NCI-H146 treated with DMSO at 0.1 percent for 48 hours (cell line): ENCODE results near the gene ST8SIA6.
"Not testable (repeated sequence)": the region's sequence is repeated elsewhere in the genome, so short reads cannot be mapped to it uniquely, and the experiment has no call there.

Source experiments
- DNase-seq: peaks from one replicate; lab custom pipeline; 2025; ENCODE audit not compliant: unreplicated experiment; lab: John Stamatoyannopoulos, UW

Gene ST8SIA6, protein sequence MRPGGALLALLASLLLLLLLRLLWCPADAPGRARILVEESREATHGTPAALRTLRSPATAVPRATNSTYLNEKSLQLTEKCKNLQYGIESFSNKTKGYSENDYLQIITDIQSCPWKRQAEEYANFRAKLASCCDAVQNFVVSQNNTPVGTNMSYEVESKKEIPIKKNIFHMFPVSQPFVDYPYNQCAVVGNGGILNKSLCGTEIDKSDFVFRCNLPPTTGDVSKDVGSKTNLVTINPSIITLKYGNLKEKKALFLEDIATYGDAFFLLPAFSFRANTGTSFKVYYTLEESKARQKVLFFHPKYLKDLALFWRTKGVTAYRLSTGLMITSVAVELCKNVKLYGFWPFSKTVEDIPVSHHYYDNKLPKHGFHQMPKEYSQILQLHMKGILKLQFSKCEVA

DNA sequence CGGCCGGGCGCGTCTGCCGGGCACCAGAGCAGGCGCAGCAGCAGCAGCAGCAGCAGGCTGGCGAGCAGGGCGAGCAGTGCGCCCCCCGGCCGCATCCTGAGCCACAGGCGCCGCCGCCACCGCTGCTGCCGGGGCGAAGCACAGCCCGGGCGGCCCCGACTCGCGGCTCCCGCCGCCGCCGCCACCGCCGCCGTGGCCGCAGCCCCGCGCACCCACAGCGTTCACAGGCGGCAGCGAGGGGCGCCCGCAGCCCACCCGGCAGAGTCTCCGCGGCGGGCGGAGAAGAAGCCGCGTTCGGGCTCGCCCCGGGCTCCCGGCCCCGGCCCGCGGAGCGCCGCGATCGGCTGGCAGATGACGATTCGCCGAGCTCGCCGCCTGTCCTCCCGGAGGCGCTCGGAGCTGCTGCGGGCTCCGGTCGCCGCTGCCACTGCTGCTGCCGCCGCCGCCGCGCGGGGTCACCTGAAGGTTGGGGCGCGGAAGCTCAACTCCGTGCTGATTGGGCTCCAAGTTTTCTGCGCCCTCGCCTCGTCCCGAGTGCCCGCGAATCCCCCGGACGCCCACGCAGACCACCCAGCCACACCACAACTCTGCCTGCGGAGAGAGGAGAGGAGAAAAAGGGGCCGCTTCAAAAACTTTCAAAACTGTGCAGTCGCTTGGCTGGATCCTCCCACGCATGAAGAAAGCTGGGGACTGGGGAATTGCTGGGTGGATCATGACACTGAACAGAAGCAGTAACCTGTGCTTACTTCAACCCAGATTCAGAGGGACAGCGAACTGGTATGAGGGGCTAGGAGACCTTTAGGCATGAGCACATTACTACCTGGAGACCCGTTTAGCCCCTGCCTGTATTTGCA is at the start of gene ST8SIA6:
Gene ST8SIA6 (minus strand): TSS at position 435 of the 854 bp plus-strand sequence. CDS start 340 bp downstream, at position 95.
- DNase-seq, result no peak

DNA sequence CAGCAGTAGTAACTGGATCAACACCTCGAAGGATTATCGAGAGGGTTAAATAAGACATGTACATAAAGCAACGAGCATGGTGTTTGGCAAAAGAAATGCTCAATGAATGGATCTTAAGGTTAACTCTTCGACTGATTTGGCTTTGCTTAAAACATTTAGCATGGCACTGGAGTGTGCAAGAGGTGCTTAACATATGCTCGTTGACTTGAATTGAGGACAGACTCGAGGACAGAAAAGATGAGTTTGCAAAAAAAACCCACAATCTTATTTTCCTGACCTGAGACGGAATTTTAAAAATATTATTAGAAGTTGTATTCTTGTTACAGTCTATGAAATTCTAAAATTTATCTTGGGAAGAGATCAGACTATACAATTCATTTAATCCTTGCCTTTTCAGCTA is 49.4 kb upstream of the ST8SIA6 start:
- DNase-seq, result no peak

DNA sequence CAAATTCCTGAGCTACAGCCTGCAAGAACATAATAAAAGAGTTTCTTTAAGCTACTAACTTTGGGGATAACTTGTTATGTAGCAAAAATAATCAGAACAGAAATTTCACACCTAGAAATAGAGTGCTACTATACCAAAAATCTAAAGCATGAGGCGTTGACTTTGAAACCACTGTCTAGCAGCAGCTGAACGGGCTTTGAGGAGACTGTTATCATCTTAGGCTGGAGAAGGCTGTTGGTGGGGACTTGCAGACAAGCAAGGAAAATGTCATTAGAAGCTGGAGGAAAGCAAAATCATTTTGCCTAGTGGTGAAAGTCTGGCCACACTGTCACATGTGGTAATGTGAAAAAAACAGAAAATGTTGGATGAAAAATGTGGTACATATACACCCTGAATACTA is 48.4 kb upstream of the ST8SIA6 start:
- DNase-seq, result no peak

DNA sequence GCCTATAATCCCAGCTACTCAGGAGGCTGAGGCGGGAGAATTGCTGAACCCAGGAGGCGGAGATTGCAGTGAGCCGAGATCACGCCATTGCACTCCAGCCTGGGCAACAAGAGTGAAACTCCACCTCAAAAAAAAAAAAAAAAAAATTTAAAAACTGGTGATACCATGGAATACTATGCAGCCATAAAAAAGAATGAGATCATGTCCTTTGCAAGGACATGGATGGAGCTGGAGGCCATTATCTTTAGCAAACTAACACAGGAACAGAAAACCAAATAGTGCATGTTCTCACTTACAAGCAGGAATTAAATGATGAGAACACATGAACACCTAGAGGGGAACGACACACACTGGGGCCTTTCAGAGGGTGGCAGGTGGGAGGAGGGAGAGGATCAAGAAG is 44.6 kb upstream of the ST8SIA6 start:
- not testable (repeated sequence) for DNase-seq

DNA sequence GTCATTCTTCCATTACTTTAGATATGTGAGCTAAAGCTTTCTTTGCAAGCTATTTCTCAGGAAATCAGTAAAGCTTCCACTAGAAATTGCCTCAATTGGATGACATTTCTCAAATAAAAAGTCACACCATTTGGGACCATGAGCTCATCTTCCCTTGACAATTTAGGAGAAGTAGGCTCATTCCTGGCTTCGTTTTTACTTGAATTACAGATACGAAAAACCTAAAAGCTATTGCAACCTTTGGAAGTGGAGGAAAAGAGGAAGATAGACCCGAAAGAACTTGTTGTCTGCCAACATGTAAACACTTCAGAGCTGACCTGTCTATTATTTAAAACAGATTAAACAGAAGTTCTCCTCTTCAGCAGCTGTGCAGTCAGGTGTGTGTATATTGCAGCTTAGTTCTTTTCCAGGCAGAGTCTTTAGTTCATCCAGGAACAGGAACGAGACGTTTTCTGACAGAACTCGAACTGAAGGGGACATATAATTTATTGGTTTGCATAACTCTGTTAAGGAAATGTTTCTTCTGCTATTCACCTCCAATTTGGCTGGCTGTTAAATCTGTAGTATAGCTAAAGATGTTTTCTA is 43.1 kb upstream of the ST8SIA6 start:
- no peak for DNase-seq

DNA sequence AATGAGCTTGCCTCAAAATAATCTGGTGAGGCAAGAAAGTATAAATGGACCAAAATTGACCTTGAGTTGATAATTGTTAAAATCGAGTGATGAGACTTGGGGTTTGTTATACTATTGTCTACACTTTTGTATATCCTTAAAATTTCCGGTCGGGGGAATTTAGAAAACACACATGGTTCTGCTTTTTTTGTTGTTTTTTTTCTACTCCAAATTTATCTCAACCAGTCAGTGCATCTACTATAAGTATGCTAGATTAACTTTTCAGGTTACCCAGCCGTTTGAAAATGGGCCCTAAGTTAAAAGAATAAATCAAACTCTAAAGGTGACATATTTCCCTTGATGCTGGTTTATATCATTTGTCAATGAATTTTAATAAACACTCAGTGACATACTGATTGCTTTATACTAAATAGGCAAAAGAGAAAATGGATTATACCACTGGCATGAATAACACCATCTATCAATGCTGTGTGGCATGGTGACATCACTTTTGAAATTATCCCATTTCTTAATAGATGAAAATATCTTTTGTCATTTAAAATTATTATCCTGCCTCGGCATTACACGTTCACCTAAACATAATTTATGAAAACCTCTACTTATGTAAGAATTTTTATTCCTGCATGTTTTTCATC is 40.3 kb upstream of the ST8SIA6 start:
- DNase-seq, result no peak

DNA sequence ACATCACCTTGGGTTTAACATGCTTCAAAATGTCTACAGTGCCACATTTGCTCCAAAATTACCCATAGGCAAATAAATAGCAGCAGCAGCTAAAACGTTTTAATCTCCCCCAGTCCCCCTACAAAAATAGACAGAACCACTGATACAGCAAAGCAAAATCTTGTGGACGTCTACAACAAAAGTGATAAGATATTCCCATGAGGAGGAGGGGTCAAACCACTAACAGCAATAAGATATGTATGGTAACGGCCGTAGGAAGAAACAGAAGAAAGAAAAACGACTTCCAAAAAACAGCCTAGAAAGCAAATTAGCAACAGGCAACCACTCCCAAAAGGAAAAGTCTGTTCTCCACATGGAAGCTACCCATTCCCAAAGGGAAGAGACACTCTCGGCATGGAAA is 34.5 kb upstream of the ST8SIA6 start:
- DNase-seq, result no peak

DNA sequence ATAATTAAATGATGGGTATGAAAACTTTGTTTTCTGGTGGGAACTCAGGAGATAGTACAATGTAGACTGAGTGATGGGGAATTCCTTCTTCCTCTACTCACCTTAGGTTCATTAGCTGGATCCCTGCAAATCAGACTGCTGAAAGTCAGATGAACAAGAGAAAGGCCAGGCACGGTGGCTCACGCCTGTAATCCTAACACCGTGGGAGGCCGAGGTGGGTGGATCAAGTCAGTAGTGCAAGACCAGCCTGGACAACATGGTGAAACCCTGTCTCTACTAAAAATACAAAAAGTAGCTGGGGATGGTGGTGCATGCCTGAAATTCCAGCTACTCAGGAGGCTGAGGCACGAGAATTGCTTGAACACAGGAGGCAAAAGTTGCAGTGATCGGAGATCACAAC is 28.7 kb upstream of the ST8SIA6 start:
- DNase-seq, result no peak

DNA sequence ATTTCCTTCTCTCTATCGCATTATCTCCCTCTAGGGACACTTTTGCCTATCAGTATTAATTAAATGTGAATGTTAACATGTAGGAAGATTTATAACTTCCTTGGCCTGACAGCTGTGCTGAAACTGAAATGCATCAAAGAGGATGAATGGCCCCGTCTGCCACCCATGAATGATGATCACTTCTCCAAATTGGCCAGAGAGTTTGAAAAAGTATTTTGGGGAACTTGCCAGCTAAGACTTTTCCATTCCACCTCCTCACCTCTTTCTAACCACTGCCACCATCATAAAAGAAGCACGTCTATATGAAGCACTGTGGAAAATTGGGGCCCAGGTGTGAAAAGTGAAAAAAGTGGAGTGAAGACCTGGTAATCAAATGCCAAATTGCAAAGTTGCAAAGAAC is 25.4 kb upstream of the ST8SIA6 start:
- DNase-seq, result no peak

DNA sequence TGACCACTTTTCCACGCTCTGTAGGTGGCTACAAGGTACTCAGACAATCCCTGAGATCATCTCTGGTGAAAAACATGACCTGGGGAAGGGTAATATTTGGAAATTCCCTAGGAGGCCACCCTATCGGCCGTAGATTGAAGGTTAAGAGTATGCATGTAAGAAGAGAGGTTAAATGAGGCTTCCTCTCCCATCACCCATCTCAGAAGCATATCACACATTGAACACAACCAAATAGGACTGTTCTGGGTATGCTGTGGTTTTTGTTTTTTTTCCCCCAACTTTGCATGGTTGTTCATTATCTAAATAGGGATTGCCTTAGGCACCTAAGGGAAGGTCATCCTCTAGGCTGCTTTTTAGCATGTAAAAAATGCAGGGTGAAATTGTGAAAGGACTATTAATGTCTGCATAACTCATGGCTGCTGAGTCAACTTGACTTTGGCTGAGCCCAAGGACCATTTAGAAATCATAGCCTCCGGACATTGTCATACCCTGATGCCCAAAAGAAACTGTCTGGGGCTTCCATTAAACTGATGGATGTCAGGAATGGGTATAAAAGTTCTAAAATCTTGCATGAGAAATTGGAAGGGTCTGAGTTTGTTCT is 24.7 kb upstream of the ST8SIA6 start:
- no peak for DNase-seq

DNA sequence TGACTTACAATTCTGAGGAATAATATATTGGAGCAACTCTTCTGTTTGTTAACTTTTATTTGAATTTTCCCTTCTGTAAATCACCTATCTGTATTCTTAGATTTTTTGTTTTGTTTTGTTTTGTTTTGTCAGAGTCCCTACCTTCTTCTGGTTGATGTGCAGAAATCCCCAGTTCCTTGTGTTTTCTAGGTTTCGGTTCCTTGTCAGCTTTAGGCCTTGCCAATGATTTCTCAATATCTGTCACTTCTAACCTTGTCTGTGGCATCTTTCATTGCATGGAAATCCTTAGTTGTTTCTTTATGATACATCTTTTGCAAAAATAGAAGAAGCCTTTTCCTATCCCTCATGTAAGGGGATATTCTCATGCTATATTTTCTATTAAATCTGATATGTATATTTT is 21.7 kb upstream of the ST8SIA6 start:
- no peak for DNase-seq

DNA sequence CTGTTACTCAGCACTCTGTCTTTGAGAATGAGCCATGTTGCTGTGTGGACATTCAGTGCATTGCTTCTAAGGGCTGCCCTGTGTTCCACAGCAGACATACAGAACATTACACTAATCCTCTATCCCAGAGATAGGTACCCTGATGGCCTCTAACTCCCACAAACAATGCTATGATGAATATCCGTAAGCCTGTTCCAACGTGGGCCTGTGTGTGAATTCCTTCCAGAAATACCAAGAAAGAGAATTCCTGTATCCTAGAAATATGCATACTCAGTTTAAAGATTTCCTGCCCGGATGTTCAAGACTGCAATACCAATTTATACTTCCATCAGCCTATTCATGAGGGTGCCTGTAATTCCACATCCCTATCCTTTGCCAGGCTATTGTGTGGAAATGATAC is 21.3 kb upstream of the ST8SIA6 start:
- DNase-seq, result no peak

DNA sequence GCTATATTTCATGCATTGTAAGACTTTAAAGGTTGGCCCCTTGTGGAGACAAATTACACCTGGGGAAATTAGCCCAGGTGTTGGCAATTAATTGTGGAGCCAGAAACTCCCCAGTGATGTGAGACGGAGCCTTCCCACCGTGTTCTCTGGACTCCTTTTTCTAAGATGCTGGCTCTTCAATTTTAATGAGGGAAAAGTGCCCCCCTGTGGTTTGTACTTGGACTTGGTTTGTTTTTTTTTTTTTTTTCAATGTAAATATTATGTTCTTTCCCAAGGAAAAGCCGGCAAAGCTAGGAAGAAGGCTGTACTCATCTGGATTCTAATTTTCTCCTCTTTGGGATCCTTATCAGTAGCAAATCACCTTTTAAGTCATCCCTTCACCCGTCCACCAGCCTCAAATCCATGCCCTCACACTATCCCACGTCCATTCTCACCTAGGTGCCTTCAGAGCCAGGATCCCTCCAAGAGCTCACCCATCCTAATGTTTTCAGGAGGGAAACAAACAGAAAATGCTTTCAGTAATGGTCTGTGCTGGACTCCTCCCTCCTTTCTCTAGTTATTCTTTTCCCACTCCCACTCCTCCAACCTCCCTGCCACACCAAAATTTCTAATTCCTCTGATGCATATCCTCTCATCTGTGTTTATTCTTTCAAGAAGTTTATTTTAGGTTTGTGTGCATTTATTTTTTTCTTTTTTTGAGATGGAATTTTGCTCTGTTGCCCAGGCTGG is 20.4 kb upstream of the ST8SIA6 start:
- peak; percentile 66 for DNase-seq

DNA sequence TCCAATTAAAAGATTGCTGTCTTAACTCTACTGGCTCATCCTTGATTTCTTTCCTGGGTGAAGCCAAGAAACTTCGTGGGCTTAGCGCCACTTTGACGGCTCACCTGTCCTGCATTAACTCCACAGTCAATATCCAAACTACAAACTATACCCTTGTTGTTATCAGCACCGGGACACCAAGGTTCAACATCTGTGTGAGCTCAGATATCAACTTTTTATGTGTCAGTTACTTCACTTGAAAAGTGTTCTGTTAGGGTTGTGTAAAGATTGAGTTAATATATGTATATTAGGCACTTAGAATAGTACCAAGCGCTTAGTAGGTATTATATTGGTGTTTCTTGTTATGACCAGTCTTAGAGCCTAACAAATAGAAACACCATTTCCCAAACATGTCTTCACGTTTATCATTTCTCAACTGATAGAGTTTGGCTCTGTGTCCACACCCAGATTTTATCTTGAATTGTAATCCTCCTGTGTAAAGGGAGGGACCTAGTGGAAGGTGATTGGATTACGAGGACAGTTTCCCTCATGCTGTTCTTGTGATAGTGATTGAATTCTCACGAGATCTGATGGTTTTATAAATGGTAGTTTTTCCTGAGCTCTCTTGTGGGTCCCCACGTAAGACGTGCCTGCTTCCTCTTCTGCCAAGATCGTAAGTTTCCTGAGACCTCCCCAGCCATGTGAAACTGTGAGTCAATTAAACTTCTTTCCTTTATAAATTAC is 19.0 kb upstream of the ST8SIA6 start:
- DNase-seq, result no peak

DNA sequence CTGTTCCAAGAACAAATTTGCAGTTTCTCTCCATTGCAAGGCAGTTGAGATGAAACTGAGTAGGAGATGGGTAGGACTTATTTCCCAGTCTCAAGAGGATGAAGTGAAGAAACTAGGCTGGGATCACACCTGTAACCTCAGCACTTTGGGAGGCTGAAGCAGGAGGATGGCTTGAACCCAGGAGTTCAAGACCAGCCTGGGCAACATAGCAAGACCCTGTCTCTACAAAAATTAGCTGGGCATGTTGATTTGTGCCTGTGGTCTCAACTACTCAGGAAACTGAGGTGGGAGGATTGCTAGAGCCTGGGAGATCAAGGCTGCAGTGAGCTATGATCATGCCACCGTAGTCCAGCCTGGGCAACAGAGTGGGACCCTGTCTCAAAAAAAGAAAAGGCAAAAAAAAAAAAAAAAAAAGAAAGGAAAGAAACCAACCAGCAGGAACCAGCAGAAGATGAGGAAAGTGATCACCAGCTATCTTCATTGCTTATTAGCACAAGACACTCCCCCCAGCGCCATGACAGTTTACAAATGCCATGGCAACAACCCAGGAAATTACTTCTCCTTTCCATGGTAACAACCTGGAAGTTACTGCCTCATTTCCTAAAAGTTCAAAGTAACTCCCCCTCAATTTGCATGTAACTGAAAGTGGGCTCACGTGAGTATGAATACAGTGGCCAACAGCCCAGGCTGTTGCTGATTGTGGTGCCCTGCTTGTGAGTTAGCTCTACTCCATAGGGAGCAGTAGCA is 18.3 kb upstream of the ST8SIA6 start:
- DNase-seq, result no peak

DNA sequence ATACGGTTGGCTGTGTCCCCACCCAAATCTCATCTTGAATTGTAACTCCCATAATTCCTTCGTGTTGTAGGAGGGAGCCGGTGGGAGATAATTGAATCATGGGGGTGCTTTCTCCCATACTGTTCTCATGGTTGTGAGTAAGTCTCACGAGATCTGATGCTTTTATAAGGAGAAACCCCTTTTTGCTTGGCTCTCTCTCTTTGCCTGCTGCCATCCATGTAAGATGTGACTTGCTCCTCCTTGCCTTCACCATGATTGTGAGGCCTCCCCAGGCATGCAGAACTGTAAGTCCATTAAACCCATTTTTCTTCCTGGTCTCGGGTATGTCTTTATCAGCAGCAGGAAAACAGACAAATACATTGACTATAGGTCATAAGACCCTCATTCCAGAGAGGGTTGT is 15.9 kb upstream of the ST8SIA6 start:
- no peak for DNase-seq

DNA sequence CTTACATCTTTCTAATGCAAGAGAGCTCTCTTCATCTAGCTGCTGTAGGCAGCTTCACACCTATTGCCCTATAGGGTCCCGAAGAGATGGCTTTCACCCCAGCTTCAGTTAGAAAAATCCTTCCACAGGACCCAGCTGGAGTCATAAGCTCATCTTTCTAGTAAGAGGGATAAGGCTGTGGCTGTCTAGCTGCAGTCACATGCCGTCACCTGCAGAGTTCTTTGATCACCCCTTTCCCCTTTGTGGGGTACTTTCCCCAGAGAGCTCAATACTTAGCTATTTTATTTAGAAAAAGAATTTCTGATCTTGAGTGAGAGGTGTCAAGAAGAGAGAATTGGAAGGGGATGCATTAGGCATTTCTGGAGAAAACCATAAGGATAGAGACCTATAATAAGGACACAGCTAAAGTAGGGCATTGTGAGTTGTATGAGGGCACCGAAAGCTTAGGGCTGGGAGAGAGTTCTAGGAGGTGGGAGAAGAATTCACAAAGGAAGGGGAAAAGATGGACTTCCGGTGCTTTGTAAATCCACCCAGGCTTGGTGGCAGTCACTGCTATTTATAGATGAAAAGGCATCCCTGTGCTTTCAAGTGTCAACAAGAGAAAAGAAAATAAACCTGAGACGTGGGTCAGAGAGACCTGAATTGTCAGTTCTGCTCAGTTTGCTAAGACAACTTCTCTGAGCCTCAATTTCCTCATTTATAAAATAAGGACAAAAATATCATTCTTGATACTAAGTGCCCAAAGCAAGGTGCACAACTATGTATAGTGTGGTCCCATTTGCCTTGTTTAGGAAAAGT is 11.1 kb upstream of the ST8SIA6 start:
- no peak for DNase-seq

DNA sequence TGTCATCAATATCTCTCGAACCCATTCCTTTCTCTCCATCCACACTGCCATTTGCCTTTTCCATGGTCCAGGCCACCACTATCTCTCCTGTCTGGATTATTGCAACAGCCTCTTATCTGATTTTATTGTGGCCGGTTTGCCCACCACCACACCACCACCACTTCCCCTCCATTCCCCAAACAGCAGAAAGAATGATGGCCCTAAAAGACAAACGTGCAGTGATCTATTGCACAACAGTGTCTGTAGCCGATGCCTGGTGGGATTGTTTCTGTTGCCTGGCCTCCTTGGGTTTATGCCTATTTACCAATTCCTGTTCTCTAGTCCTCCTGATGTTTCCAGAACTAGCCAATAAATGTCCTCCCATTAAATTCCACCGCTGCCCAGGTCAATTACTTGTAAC is 10.2 kb upstream of the ST8SIA6 start:
- no peak for DNase-seq
